Neural progenitor cell (in vitro differentiated cells): ENCODE results near the gene WDR37. TPM values are rescaled to one million over a fixed set of nuclear protein-coding genes. Genes with fewer than 3 reads are reported as not detected.

Experiments used
- DNase-seq: peaks from one replicate; pipeline ENCODE4 v3.0.0-alpha.2; 2016; ENCODE audit warnings: low spot score
- H2AFZ ChIP-seq: fragments of 200-600 bp; sonication (generic); replicated peaks from 2 replicates; pipeline ENCODE4 v1.6.1; 2016; ENCODE audit warnings: antibody characterized with exemption
- H3F3A ChIP-seq: fragments of 200-600 bp; sonication (generic); 2 replicates; pipeline ENCODE4 v1.6.1; 2016; ENCODE audit warnings: antibody characterized with exemption, low read depth
- H3K27ac ChIP-seq: fragments of 200-600 bp; sonication (generic); 2 replicates; pipeline ENCODE4 v1.5.1; 2016; ENCODE audit warnings: mild to moderate bottlenecking
- H3K27me3 ChIP-seq: fragments of 200-600 bp; sonication (generic); 2 replicates; pipeline ENCODE4 v1.6.1; 2016; ENCODE audit warnings: mild to moderate bottlenecking, moderate library complexity
- H3K36me3 ChIP-seq: fragments of 200-600 bp; sonication (generic); 2 replicates; pipeline ENCODE4 v1.5.1; 2016
- H3K4me1 ChIP-seq: fragments of 200-600 bp; sonication (generic); 2 replicates; pipeline ENCODE4 v1.6.1; 2016; ENCODE audit warnings: mixed run types
- H3K4me2 ChIP-seq: fragments of 200-600 bp; sonication (generic); 2 replicates; pipeline ENCODE4 v1.6.1; 2016
- H3K4me3 ChIP-seq: fragments of 200-600 bp; sonication (generic); 2 replicates; pipeline ENCODE4 v1.5.1; 2016
- H3K79me2 ChIP-seq: fragments of 200-600 bp; sonication (generic); 2 replicates; pipeline ENCODE4 v1.6.1; 2016; ENCODE audit warnings: low read depth
- H3K9ac ChIP-seq: fragments of 200-600 bp; sonication (generic); 2 replicates; pipeline ENCODE4 v1.6.1; 2016
- H3K9me3 ChIP-seq: fragments of 200-600 bp; sonication (generic); 2 replicates; pipeline ENCODE4 v1.5.1; 2016; ENCODE audit warnings: low read depth
- H4K20me1 ChIP-seq: fragments of 200-600 bp; sonication (generic); 2 replicates; pipeline ENCODE4 v1.6.1; 2016; ENCODE audit warnings: low read depth
- H3K27ac Mint-ChIP-seq: 3 replicates; pipeline ENCODE4 v1.8.0; 2021; ENCODE audit warnings: mixed read lengths
- H3K27me3 Mint-ChIP-seq: 2 replicates; pipeline ENCODE4 v1.8.0; 2022; ENCODE audit warnings: low read depth, mild to moderate bottlenecking, inconsistent platforms, moderate library complexity, mixed read lengths; ENCODE audit not compliant: insufficient read depth
- H3K36me3 Mint-ChIP-seq: 3 replicates; pipeline ENCODE4 v1.8.0; 2021; ENCODE audit warnings: mixed read lengths
- H3K4me1 Mint-ChIP-seq: 3 replicates; pipeline ENCODE4 v1.8.0; 2021; ENCODE audit warnings: mixed read lengths
- H3K4me3 Mint-ChIP-seq: 3 replicates; pipeline ENCODE4 v1.8.0; 2021; ENCODE audit warnings: mild to moderate bottlenecking, moderate library complexity, mixed read lengths
- H3K9me3 Mint-ChIP-seq: 3 replicates; pipeline ENCODE4 v1.8.0; 2020; ENCODE audit warnings: mixed read lengths
- EZH2 ChIP-seq: fragments of 200-600 bp; sonication (generic); IDR thresholded peaks from 2 replicates; pipeline ENCODE4 v1.6.1; 2017; ENCODE audit warnings: antibody characterized with exemption, mild to moderate bottlenecking, moderate library complexity
- EZH2phosphoT487 ChIP-seq: fragments of 200-600 bp; sonication (generic); IDR thresholded peaks from 2 replicates; pipeline ENCODE4 v1.6.1; 2017; ENCODE audit warnings: antibody characterized with exemption
- total RNA-seq: library from RNA; depleted of rRNA; stranded (reverse); fragments of >200 nt; gene quantifications from 2 replicates; pipeline ENCODE4 v1.2.3, GENCODE V29; 2015; ENCODE audit warnings: low replicate concordance
- TF ChIP-seq, protein P1 (sequence below): fragments of 200-600 bp; sonication (generic); IDR thresholded peaks from 2 replicates; pipeline ENCODE4 v1.5.1; 2017; ENCODE audit warnings: antibody characterized with exemption, mild to moderate bottlenecking

WDR37 gene
- total RNA-seq, 1 donor from 2014 or later: 14.7 TPM

DNA sequence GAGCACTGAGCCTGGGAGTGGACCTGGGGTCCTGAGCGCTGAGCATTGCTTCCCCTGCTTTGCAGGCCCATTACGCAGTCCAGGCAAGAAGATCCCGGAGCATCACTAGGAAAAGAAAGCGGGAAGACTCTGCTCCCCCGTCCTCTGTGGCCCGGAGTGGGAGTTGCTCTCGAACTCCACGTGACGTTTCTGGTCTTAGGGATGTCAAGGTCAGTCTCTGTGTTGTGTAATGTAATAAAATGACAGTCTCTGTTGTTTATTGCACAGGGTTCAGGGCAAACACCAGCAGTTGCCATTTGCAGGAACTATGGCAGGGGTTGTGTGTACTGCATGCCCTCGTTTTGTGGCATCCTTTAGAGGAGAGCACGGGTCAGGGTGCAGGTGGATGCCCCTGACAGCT lies 40.5 kb upstream of the WDR37 start:
- DNase-seq: no peak
- Histone ChIP-seq H3K79me2 (no peaks in the 10 kb centered on the region), H3K27ac (no peak overlapping the region), H3K4me3 (no peak overlapping the region), H3K4me1 (no peaks in the 10 kb centered on the region), H3K4me2 (no peak overlapping the region), H2AFZ (no peak overlapping the region), H3K27me3 (no peaks in the 10 kb centered on the region), H3K9me3 (no peaks in the 10 kb centered on the region), H3K36me3 (peaks cover 5% of the 10 kb centered on the region), H4K20me1 (peaks cover 2% of the 10 kb centered on the region), H3K9ac (no peak overlapping the region), H3F3A (peaks cover 10% of the 10 kb centered on the region)
- TF ChIP-seq, protein P1, sequence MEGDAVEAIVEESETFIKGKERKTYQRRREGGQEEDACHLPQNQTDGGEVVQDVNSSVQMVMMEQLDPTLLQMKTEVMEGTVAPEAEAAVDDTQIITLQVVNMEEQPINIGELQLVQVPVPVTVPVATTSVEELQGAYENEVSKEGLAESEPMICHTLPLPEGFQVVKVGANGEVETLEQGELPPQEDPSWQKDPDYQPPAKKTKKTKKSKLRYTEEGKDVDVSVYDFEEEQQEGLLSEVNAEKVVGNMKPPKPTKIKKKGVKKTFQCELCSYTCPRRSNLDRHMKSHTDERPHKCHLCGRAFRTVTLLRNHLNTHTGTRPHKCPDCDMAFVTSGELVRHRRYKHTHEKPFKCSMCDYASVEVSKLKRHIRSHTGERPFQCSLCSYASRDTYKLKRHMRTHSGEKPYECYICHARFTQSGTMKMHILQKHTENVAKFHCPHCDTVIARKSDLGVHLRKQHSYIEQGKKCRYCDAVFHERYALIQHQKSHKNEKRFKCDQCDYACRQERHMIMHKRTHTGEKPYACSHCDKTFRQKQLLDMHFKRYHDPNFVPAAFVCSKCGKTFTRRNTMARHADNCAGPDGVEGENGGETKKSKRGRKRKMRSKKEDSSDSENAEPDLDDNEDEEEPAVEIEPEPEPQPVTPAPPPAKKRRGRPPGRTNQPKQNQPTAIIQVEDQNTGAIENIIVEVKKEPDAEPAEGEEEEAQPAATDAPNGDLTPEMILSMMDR: no peak
- TF ChIP-seq EZH2phosphoT487 (no peak), EZH2 (no peak)
- Mint-ChIP-seq H3K27ac (no peak overlapping the region), H3K4me1 (no peaks in the 10 kb centered on the region), H3K4me3 (no peak overlapping the region), H3K9me3 (no peaks in the 10 kb centered on the region), H3K36me3 (peaks cover 44% of the 10 kb centered on the region), H3K27me3 (peaks cover 2% of the 10 kb centered on the region)

DNA sequence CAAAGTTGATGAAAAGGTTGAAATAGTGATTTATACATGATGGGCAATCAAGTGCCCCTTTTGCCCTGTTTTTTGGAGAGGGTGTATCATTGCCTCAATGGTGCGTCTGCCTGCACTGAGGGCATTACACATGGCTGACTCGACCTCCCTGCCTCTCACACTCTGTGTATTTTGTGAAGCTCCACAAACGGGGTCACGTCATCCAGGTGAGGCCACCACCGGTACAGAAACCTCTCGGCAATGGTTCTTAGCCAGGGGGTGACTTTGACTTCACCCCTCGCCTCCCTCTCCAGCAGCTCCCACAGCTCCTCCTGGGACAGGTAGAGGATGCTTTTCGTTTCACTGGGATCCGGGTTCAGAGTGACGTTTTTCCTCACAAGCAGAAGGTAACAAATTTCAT lies 36.8 kb upstream of the WDR37 start:
- Histone ChIP-seq H2AFZ (no peak overlapping the region), H4K20me1 (peaks cover 2% of the 10 kb centered on the region), H3K79me2 (no peaks in the 10 kb centered on the region), H3K9me3 (no peaks in the 10 kb centered on the region), H3K4me1 (no peaks in the 10 kb centered on the region), H3F3A (peaks cover 10% of the 10 kb centered on the region), H3K27ac (no peak overlapping the region), H3K27me3 (no peaks in the 10 kb centered on the region), H3K9ac (no peak overlapping the region), H3K36me3 (peaks cover 5% of the 10 kb centered on the region), H3K4me3 (no peak overlapping the region), H3K4me2 (no peak overlapping the region)
- Mint-ChIP-seq H3K27ac (no peak overlapping the region), H3K4me1 (no peaks in the 10 kb centered on the region), H3K36me3 (peaks cover 27% of the 10 kb centered on the region), H3K9me3 (no peaks in the 10 kb centered on the region), H3K4me3 (no peak overlapping the region), H3K27me3 (peaks cover 5% of the 10 kb centered on the region)
- TF ChIP-seq EZH2phosphoT487 (no peak), EZH2 (no peak)
- TF ChIP-seq, protein P1: no peak
- DNase-seq: no peak

DNA sequence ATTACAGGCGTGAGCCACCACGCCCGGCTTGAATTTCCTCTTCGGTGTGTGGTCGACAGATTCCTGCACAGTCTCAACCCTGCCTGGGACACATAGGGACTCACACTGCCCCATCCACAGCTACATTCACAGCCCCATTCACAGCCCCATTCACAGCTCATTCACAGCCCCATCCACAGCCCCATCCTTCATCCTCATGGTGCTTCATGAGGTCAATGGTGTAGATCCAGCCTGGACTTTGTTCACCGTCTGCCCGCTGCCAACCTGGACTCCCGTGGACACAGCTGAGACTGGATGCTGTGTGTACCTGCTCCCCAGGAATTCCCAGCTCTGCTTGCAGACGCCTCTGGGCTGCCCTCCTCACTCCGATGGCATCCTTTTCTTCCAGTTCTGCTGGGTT lies 35.7 kb upstream of the WDR37 start:
- TF ChIP-seq, protein P1: no peak
- TF ChIP-seq EZH2: no peak
- no peak for TF ChIP-seq EZH2phosphoT487

More for the DNA sequence above, 35.7 kb upstream of the WDR37 start:
- Histone ChIP-seq H3K4me2 (no peak overlapping the region), H3K4me3 (no peak overlapping the region), H2AFZ (no peak overlapping the region), H3K79me2 (no peaks in the 10 kb centered on the region), H3K27me3 (no peaks in the 10 kb centered on the region), H3K27ac (no peak overlapping the region), H3K9ac (no peak overlapping the region), H4K20me1 (peaks cover 2% of the 10 kb centered on the region), H3K4me1 (no peaks in the 10 kb centered on the region), H3K36me3 (peaks cover 5% of the 10 kb centered on the region), H3K9me3 (no peaks in the 10 kb centered on the region), H3F3A (peaks cover 10% of the 10 kb centered on the region)
- DNase-seq: no peak
- no peak overlapping the region for H3K27ac Mint-ChIP-seq
- H3K9me3 Mint-ChIP-seq: no peaks in the 10 kb centered on the region
- peaks cover 22% of the 10 kb centered on the region for H3K36me3 Mint-ChIP-seq
- H3K4me1 Mint-ChIP-seq: no peaks in the 10 kb centered on the region
- H3K4me3 Mint-ChIP-seq: no peak overlapping the region
- H3K27me3 Mint-ChIP-seq: peaks cover 5% of the 10 kb centered on the region
